Endothelial cell of umbilical vein (primary cell): ENCODE measurements around the gene KRT81. TPM values are rescaled to one million over a fixed set of nuclear protein-coding genes. Genes with fewer than 3 reads are reported as not detected.

ENCODE experiments used
- BruUV-seq: library from RNA; stranded (reverse); fragments of 400-500 nt; replicated peaks from 2 replicates; lab custom pipeline; 2021; lab: Mats Ljungman, UMichigan
- CTCF ChIA-PET: fragments of 300-600, 350-600 bp; sonication (Branson Sonifier 250); formaldehyde crosslinking; loops from one replicate; lab custom pipeline; 2021; ENCODE audit warnings: antibody characterized with exemption, inconsistent platforms; lab: Charles Lee
- POLR2A ChIA-PET: fragments of 300-600, 350-600 bp; sonication (Branson Sonifier 250); formaldehyde crosslinking; loops from one replicate; lab custom pipeline; 2021; ENCODE audit warnings: antibody characterized with exemption, inconsistent platforms; lab: Charles Lee
- DNase-seq: peaks from one replicate; pipeline ENCODE4 v3.0.0-alpha.2; 2011; ENCODE audit warnings: low read depth, low spot score
- FAIRE-seq: peaks from 2 replicates; lab custom pipeline; 2011; peaks lifted over from hg19 to GRCh38; lab: Jason Lieb, UNC
- H2AFZ ChIP-seq: 2 replicates; pipeline ENCODE4 v1.6.0; 2012; ENCODE audit warnings: low read depth, low read length, control low read depth, inconsistent platforms
- H3K27ac ChIP-seq: 2 replicates; pipeline ENCODE4 v1.5.1; 2011; ENCODE audit warnings: low read depth, mild to moderate bottlenecking, control low read depth, low read length, moderate library complexity; ENCODE audit not compliant: insufficient read depth
- H3K27me3 ChIP-seq, 2 experiments: 2 replicates each; pipeline versions ENCODE4 v1.6.0 to v1.6.1; 2011; ENCODE audit warnings: low read length in 2 of 2, mixed read lengths in 1 of 2; ENCODE audit not compliant: control insufficient read depth in 2 of 2, insufficient read depth in 2 of 2
- H3K36me3 ChIP-seq, 2 experiments: 2 replicates in 1 of 2; 3 replicates in 1 of 2; pipeline ENCODE4 v1.5.1; 2011; ENCODE audit warnings: low read length in 2 of 2, mild to moderate bottlenecking in 1 of 2, moderate library complexity in 1 of 2; ENCODE audit not compliant: control insufficient read depth in 2 of 2, insufficient read depth in 2 of 2; ENCODE audit errors: extremely low read depth in 1 of 2
- H3K4me1 ChIP-seq: 3 replicates; pipeline ENCODE4 v1.5.1; 2011; ENCODE audit warnings: mild to moderate bottlenecking, low read length; ENCODE audit not compliant: control insufficient read depth, insufficient read depth; ENCODE audit errors: extremely low read depth
- H3K4me2 ChIP-seq: 2 replicates; pipeline ENCODE4 v1.6.1; 2011; ENCODE audit warnings: low read length, control low read depth, mixed read lengths; ENCODE audit not compliant: insufficient read depth
- H3K4me3 ChIP-seq, 3 experiments: fragments of 200-600 bp in 1 of 3; sonication (generic), shearing (Covaris generic) in 1 of 3; replicated peaks in 1 of 3; 2 replicates each; pipeline ENCODE4 v1.5.1; 2011 to 2016; ENCODE audit warnings: control low read depth in 3 of 3, low read length in 3 of 3, mild to moderate bottlenecking in 2 of 3, inconsistent platforms in 1 of 3, low read depth in 1 of 3, moderate library complexity in 1 of 3; ENCODE audit not compliant: insufficient read depth in 1 of 3
- H3K79me2 ChIP-seq: 2 replicates; pipeline ENCODE4 v1.6.0; 2012; ENCODE audit warnings: low read length, inconsistent platforms; ENCODE audit not compliant: control insufficient read depth, insufficient read depth
- H3K9ac ChIP-seq: replicated peaks from 2 replicates; pipeline ENCODE3; 2011; ENCODE audit warnings: low read length, control low read depth; ENCODE audit not compliant: insufficient read depth; ENCODE audit errors: extremely low read depth
- H3K9me1 ChIP-seq: replicated peaks from 3 replicates; pipeline ENCODE4 v1.6.0; 2011; ENCODE audit warnings: mild to moderate bottlenecking, low read length; ENCODE audit not compliant: control insufficient read depth, insufficient read depth; ENCODE audit errors: extremely low read depth
- H3K9me3 ChIP-seq: replicated peaks from 2 replicates; pipeline ENCODE4 v1.5.1; 2012; ENCODE audit warnings: low read length, inconsistent platforms; ENCODE audit not compliant: control insufficient read depth, insufficient read depth
- H4K20me1 ChIP-seq: replicated peaks from 2 replicates; pipeline ENCODE3; 2011; ENCODE audit warnings: mild to moderate bottlenecking, low read length; ENCODE audit not compliant: control insufficient read depth, insufficient read depth; ENCODE audit errors: extremely low read depth
- CTCF ChIP-seq, 2 donors: IDR thresholded peaks; 1 replicate in 1 of 2; 2 replicates in 1 of 2; pipeline ENCODE4 v1.5.1; 2011; ENCODE audit warnings: low read length in 2 of 2, mild to moderate bottlenecking in 2 of 2, moderate library complexity in 2 of 2, control low read depth in 1 of 2, inconsistent platforms in 1 of 2, low read depth in 1 of 2; ENCODE audit not compliant: insufficient read depth in 1 of 2; ENCODE audit errors: extremely low read depth in 1 of 2
- EZH2 ChIP-seq: IDR thresholded peaks from 2 replicates; pipeline ENCODE4 v1.6.1; 2012; ENCODE audit warnings: borderline replicate concordance, low read depth, mild to moderate bottlenecking, moderate library complexity, low read length, inconsistent platforms; ENCODE audit not compliant: severe bottlenecking
- FOS ChIP-seq: IDR thresholded peaks from 2 replicates; pipeline ENCODE4 v1.6.1; 2011; ENCODE audit warnings: mild to moderate bottlenecking, low read length, moderate library complexity, borderline replicate concordance; ENCODE audit not compliant: insufficient read depth
- GATA2 ChIP-seq: IDR thresholded peaks from 2 replicates; pipeline ENCODE4 v1.7.0; 2011; ENCODE audit warnings: low read depth, mild to moderate bottlenecking, moderate library complexity, mixed read lengths, low read length; ENCODE audit not compliant: insufficient read length, insufficient read depth
- JUN ChIP-seq: IDR thresholded peaks from 2 replicates; pipeline ENCODE4 v1.6.1; 2011; ENCODE audit warnings: borderline replicate concordance, low read depth; ENCODE audit not compliant: insufficient read length, insufficient read depth
- MAX ChIP-seq: IDR thresholded peaks from 2 replicates; pipeline ENCODE4 v1.6.1; 2011; ENCODE audit not compliant: insufficient read depth, insufficient read length
- MYC ChIP-seq: IDR thresholded peaks from one replicate; pipeline ENCODE4 v1.6.1; 2011; ENCODE audit warnings: mild to moderate bottlenecking, low read depth, low read length
- POLR2A ChIP-seq: IDR thresholded peaks from 2 replicates; pipeline ENCODE4 v1.6.1; 2012; ENCODE audit warnings: low read depth, mild to moderate bottlenecking, control low read depth, low read length
- POLR2AphosphoS5 ChIP-seq: IDR thresholded peaks from 2 replicates; pipeline ENCODE4 v1.6.1; 2012; ENCODE audit warnings: low read depth, mild to moderate bottlenecking, control low read depth, low read length, moderate library complexity; ENCODE audit not compliant: insufficient read depth
- dilution Hi-C: fragments of 300-500 bp; cut with MboI; formaldehyde crosslinking; loops from one replicate; pipeline ENCODE4 v1.15.0; 2019; ENCODE audit warnings: low sequenced_read_pairs; ENCODE audit not compliant: extremely low pct_ligation_motif_present
- intact Hi-C: fragments of 100-400 bp; cut with micrococcal nuclease; formaldehyde crosslinking; loops from one replicate; pipeline ENCODE4 v1.10.0; 2022
- polyA plus RNA-seq, 4 experiments: library from polyadenylated mRNA; depleted of rRNA in 3 of 4; stranded (reverse) in 3 of 4; unstranded in 1 of 4; fragments of >200 nt; gene quantifications; 2 replicates each; pipeline versions ENCODE4 v1.2.1 to v1.2.3, GENCODE V29; 2011 to 2012; ENCODE audit warnings: missing spikeins in 1 of 4
- total RNA-seq: library from RNA; stranded (reverse); gene quantifications from 2 replicates; pipeline ENCODE4 v1.2.3, GENCODE V29; 2021

The KRT81 gene
- total and polyA plus RNA-seq, 2 donors (not counting 3 experiments of a cell fraction or from before 2014, with no cell fraction given), result not detected

- dilution Hi-C loops (no loop called here), intact Hi-C loops (no loop called here)
- Histone ChIP-seq H3K36me3 (no peaks in the 10 kb centered on the region), H3K4me1 (peaks cover 2% of the 10 kb centered on the region), H3K79me2 (no peaks in the 10 kb centered on the region), H3K9me1 (no peaks in the 10 kb centered on the region), H4K20me1 (no peaks in the 10 kb centered on the region), H3K27ac (no peak overlapping the region), H3K9ac (no peak overlapping the region), H2AFZ (no peak overlapping the region), H3K27me3 (peaks cover 24 to 26% of the 10 kb centered on the region in 2 experiments), H3K4me2 (no peak overlapping the region), H3K9me3 (no peaks in the 10 kb centered on the region), H3K4me3 (no peak overlapping the region)
- FAIRE-seq, result no peak
- TF ChIP-seq POLR2AphosphoS5 (no peak), CTCF (IDR thresholded peaks at IDR 0.05; ENCODE audit: extremely low read depth in 1 of 2, insufficient read depth in 1 of 2, low read depth in 1 of 2, low read length in 2 of 2) (no peak), EZH2 (no peak), GATA2 (no peak), POLR2A (no peak), MYC (no peak), JUN (no peak), FOS (no peak), MAX (no peak)
- DNase-seq, result no peak
- ChIA-PET POLR2A (no interaction called here), CTCF (interaction anchor here (0.8 to 1.9 kb wide), 5 partner anchors 12 to 108 kb away, joined by 3 to 8 read pairs (median 3); no protein-coding TSS in a partner anchor)
- no TSS peak for BruUV-seq
Measured at GRCh38 chr12:52254965-52255751, 36.2 kb downstream of the KRT81 start.
